ENCODE data around the gene FBXO30. TPM values are rescaled to one million over a fixed set of nuclear protein-coding genes. Genes with fewer than 3 reads are reported as not detected.

The FBXO30 gene, protein sequence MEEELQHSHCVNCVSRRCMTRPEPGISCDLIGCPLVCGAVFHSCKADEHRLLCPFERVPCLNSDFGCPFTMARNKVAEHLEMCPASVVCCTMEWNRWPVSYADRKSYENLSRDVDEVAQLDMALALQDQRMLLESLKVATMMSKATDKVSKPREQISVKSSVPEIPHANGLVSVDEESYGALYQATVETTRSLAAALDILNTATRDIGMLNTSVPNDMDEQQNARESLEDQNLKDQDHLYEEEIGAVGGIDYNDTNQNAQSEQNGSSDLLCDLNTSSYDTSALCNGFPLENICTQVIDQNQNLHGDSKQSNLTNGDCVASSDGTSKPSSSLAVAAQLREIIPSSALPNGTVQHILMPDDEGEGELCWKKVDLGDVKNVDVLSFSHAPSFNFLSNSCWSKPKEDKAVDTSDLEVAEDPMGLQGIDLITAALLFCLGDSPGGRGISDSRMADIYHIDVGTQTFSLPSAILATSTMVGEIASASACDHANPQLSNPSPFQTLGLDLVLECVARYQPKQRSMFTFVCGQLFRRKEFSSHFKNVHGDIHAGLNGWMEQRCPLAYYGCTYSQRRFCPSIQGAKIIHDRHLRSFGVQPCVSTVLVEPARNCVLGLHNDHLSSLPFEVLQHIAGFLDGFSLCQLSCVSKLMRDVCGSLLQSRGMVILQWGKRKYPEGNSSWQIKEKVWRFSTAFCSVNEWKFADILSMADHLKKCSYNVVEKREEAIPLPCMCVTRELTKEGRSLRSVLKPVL
- total RNA-seq (10 to 100 TPM in 3 of 5 donors, 1 to 10 TPM in 2; 1.2 to 32.5 (median 10.4) TPM), polyA plus RNA-seq (1 to 10 TPM; 2.4 to 3.3 (median 2.6) TPM)
- long read RNA-seq, donor 1, full-length matches to known transcripts = 2 of 10 reads
- long read RNA-seq, donor 1, partial matches to known transcripts = 8 of 10 reads
- long read RNA-seq, donor 1, other reads (novel, unspliced or antisense) = 0 of 10 reads
- long read RNA-seq, donor 2, full-length matches to known transcripts = 1 of 10 reads
- long read RNA-seq, donor 2, partial matches to known transcripts = 9 of 10 reads
- long read RNA-seq, donor 2, other reads (novel, unspliced or antisense) = 0 of 10 reads
- long read RNA-seq, donor 3 = 0 reads
- long read RNA-seq, donor 4, full-length matches to known transcripts = 1 of 1 reads
- long read RNA-seq, donor 4, partial matches to known transcripts = 0 of 1 reads
- long read RNA-seq, donor 4, other reads (novel, unspliced or antisense) = 0 of 1 reads
- long read RNA-seq, donor 5, full-length matches to known transcripts = 1 of 9 reads
- long read RNA-seq, donor 5, partial matches to known transcripts = 8 of 9 reads
- long read RNA-seq, donor 5, other reads (novel, unspliced or antisense) = 0 of 9 reads
- long read RNA-seq, donor 6, partial matches to known transcripts = 23 of 23 reads
- long read RNA-seq, donor 6, other reads (novel, unspliced or antisense) = 0 of 23 reads
- long read RNA-seq, donor 7, full-length matches to known transcripts = 1 of 12 reads
- long read RNA-seq, donor 7, partial matches to known transcripts = 11 of 12 reads
- long read RNA-seq, donor 7, other reads (novel, unspliced or antisense) = 0 of 12 reads
- long read RNA-seq, donor 8, full-length matches to known transcripts = 1 of 8 reads
- long read RNA-seq, donor 8, partial matches to known transcripts = 7 of 8 reads
- long read RNA-seq, donor 8, other reads (novel, unspliced or antisense) = 0 of 8 reads
- long read RNA-seq, donor 9 = 0 reads
- long read RNA-seq, donor 10, full-length matches to known transcripts = 1 of 1 reads
- long read RNA-seq, donor 10, partial matches to known transcripts = 0 of 1 reads
- long read RNA-seq, donor 10, other reads (novel, unspliced or antisense) = 0 of 1 reads

DNA sequence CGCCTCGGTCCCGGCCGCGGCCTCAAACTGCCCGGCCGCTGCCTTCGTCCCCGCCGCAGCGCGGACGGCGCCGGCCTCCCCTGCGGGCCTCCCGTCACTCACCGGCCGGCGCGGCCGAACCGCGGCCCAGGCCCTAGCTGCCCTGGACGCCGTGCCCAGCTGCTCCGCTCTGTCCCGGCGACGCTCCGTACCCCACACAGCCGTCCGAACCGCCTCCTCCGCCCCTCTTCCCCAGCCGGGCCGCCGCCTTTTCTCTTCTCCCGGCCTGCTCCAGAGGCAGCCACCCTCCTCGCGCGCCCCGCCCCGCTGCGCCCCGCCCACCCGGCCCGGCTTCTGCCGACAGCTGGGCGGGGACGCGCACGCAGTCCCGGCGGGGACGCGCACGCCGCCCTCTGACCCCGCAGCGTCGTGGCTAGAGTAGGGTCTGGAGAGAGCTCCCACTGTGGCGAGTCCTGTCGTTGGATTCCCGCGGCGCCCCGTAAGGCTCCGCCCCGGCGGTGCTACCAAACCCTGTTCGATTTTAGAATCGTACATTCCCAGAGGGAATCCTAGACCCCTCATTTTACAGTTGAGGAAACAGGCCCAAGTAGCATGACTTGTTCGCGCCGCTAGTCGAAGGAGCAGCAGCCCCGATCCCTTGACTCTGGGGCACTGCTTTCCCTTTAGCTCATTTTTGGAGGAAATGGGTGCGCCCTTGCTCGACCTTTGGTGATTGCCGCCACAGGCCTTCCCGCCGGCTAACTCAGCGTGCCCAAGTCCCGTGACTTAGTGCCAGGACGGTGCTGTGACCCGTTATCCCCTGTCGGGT lies at the start of gene FBXO30:
Gene FBXO30, minus strand, starts transcription at position 295 of the 808 bp plus-strand sequence. CDS start 8,390 bp downstream, outside the sequence.
- Histone ChIP-seq H3K27me3 (no peaks in the 10 kb centered on the region), H3K4me1 (peaks cover 0 to 54% (median 35%) of the 10 kb centered on the region in 4 donors), H3K9me3 (no peaks in the 10 kb centered on the region), H3K4me3 (peak within 1 kb of the TSS; percentile 67 to 80 (median 76)), H3K27ac (peak within 1 kb of the TSS; percentile 91 to 96 (median 93)), H3K36me3 (no peaks in the 10 kb centered on the region)
- intact Hi-C loops (cut with DNase I; ENCODE audit: low total_unique reads) = no loop called here
- peak; percentile 89 to 98 for DNase-seq
- TF ChIP-seq EP300 (IDR thresholded peaks at IDR 0.05) (no peak), POLR2A (IDR thresholded peaks at IDR 0.05) (no peak), CTCF (IDR thresholded peaks at IDR 0.05) (peak in 5 of 7 experiments; percentile 7 to 30 (median 14)), POLR2AphosphoS5 (IDR thresholded peaks at IDR 0.05) (peak; percentile 53 to 80 (median 73))
- WGBS, 5 donors = 0 to 1% (median 0%) methylated on average over 12 to 88 of the region's 88 CpGs

DNA sequence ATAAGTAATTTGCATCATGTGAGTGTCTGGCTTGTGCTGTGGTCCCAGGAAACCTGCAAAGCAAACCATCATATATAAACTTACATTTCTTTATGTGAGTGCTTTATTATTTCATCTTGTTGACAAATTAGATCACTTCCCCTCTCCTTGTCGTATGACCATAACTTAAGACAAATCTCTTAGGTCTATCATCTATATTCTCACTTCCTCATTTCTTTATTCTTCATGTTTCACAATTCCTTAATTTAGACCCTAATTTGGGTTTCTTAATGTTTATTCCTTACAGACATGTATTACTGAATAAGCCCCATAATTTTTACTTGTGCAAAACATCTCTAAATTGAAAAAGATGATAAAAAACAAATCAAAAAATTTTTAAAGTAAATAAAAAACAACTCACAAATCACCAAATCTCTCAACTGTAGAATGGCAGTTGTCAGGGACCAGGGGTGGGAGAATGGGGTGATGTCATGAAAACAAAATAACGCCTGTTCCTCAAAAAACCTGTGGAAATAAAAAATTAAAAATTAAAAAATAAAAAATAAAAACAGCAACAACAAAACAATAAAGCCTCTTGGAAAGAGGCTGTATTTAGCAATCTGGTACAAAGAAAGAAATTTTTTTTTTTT lies 49.5 kb upstream of the FBXO30 start:
- H3K27me3 ChIP-seq = no peaks in the 10 kb centered on the region
- TF ChIP-seq POLR2A (IDR thresholded peaks at IDR 0.05) = no peak
- no peak for TF ChIP-seq EP300 (IDR thresholded peaks at IDR 0.05)
- TF ChIP-seq POLR2AphosphoS5 (IDR thresholded peaks at IDR 0.05) = no peak
- TF ChIP-seq CTCF (IDR thresholded peaks at IDR 0.05) = no peak
- no peak overlapping the region for H3K4me3 ChIP-seq
- no peak overlapping the region for H3K27ac ChIP-seq
- peaks cover 0 to 24% (median 8%) of the 10 kb centered on the region in 4 donors for H3K4me1 ChIP-seq
- H3K9me3 ChIP-seq = peaks cover 0 to 6% (median 0%) of the 10 kb centered on the region in 4 donors
- intact Hi-C loops (cut with DNase I; ENCODE audit: low total_unique reads) = no loop called here
- DNase-seq = no peak
- H3K36me3 ChIP-seq = no peaks in the 10 kb centered on the region
- 75 to 91% (median 89%) methylated on average over 2 of the region's 2 CpGs for WGBS, 5 donors

- TF ChIP-seq EP300 (IDR thresholded peaks at IDR 0.05) (no peak), CTCF (IDR thresholded peaks at IDR 0.05) (no peak)
- no peak for DNase-seq
- intact Hi-C loops (cut with DNase I; ENCODE audit: low total_unique reads) = no loop called here
- no peak overlapping the region for H3K4me3 ChIP-seq
- H3K36me3 ChIP-seq = no peaks in the 10 kb centered on the region
- 64 to 83% (median 71%) methylated on average over 1 of the region's 1 CpG for WGBS, 5 donors
- H3K9me3 ChIP-seq = peaks cover 0 to 6% (median 0%) of the 10 kb centered on the region in 4 donors
- H3K4me1 ChIP-seq = peaks cover 0 to 24% (median 8%) of the 10 kb centered on the region in 4 donors
- no peak overlapping the region for H3K27ac ChIP-seq
- H3K27me3 ChIP-seq = no peaks in the 10 kb centered on the region
These were observed 48.8 kb upstream of the FBXO30 start for GRCh38 chr6:145863366-145863765.

Measured in stomach (tissue), 19 donors.